ENCODE measurements around the gene SRGAP1. TPM values are rescaled to one million over a fixed set of nuclear protein-coding genes. Genes with fewer than 3 reads are reported as not detected.

Gene SRGAP1
- total and polyA plus RNA-seq, 9 of the 15 experiments (the other 6 are each of a cell fraction or from before 2014, with no cell fraction given): 0.01 to 0.13 (median 0.04) TPM; not detected in 3

DNA sequence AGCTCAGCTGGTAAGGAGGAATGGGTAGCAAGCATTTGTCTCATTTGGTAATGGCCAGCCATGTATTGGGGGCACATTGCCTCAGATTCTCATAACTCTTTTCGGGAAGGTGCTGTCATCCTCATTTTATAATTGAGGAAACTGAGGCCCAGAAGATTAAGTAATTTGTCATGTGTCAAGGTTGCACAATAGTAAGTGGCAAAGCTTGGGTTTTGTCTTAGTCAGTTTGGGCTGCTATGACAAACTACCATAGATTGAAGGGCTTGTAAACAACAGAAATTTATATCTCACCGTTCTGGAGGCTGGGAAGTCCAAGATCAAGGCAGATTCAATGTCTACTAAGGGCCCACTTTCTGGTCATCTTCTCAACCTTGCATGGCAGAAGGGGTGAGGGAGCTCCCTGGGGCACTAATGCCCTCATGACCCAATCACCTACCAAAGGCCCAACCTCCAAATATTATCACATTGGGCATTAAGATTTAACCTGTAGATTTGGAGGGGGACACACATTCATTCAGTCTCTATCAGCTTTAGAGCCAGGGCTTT, 99.6 kb downstream of the SRGAP1 start:
- H3K9me1 ChIP-seq (ENCODE audit: control insufficient read depth, insufficient read depth, low read length): no peaks in the 10 kb centered on the region
- no peaks in the 10 kb centered on the region for H4K20me1 ChIP-seq (replicated peaks; ENCODE audit: control insufficient read depth, insufficient read depth, low read length)
- H3K9ac ChIP-seq (ENCODE audit: insufficient read depth in 1 of 2, low read depth in 2 of 2, low read length in 2 of 2): no peak overlapping the region
- BruUV-seq (replicated peaks): no TSS peak
- FAIRE-seq (no peak), DNase-seq (ENCODE audit: extremely low read depth in 1 of 4, low spot score in 3 of 4) (no peak), ATAC-seq (no peak)
- no peaks in the 10 kb centered on the region for H3K4me1 ChIP-seq (replicated peaks in 1 of 2; ENCODE audit: control insufficient read depth in 2 of 2, insufficient read depth in 2 of 2, low read length in 2 of 2)
- CTCF ChIA-PET (ENCODE audit: low intra/inter-chr PET ratio): no interaction called here
- POLR2A ChIA-PET: interaction anchor here (0.6 kb wide), 1 partner anchor 30 kb away, joined by 4 read pairs; no protein-coding TSS in a partner anchor
- intact Hi-C loops (cut with micrococcal nuclease) (no loop called here), in situ Hi-C loops (cut with MboI) (no loop called here)
- no peak overlapping the region for H3K4me3 ChIP-seq
- H2AFZ ChIP-seq (ENCODE audit: low read depth, low read length): no peak overlapping the region
- H3K27me3 ChIP-seq (ENCODE audit: control insufficient read depth in 2 of 2, insufficient read depth in 2 of 2, low read length in 2 of 2): no peaks in the 10 kb centered on the region
- 0% methylated on average over 2 of the region's 2 CpGs for WGBS (ENCODE audit: insufficient coverage, low coverage, missing lambda C conversion rate)
- H3K27ac ChIP-seq (ENCODE audit: extremely low read depth, low read depth, low read length): no peak overlapping the region
- H3K9me3 ChIP-seq (replicated peaks; ENCODE audit: control insufficient read depth, insufficient read depth, low read depth, low read length): no peaks in the 10 kb centered on the region
- H3K79me2 ChIP-seq (ENCODE audit: control insufficient read depth, insufficient read depth, low read length): no peaks in the 10 kb centered on the region
- H3K36me3 ChIP-seq (ENCODE audit: control insufficient read depth, insufficient read depth, low read length): no peaks in the 10 kb centered on the region
- H3K4me2 ChIP-seq (ENCODE audit: insufficient read depth, low read length): no peak overlapping the region
- no peak for TF ChIP-seq SMARCB1 (IDR thresholded peaks at IDR 0.05; ENCODE audit: insufficient read length, low read depth)
- no peak for TF ChIP-seq EZH2 (IDR thresholded peaks at IDR 0.05; ENCODE audit: borderline replicate concordance, low read depth, low read length)
- TF ChIP-seq, protein P1, sequence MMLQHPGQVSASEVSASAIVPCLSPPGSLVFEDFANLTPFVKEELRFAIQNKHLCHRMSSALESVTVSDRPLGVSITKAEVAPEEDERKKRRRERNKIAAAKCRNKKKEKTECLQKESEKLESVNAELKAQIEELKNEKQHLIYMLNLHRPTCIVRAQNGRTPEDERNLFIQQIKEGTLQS (IDR thresholded peaks at IDR 0.05): no peak
- TF ChIP-seq, protein P1 (CRISPR knock-in tag; conservative IDR thresholded peaks at IDR 0.05): no peak
- TF ChIP-seq, protein P2, sequence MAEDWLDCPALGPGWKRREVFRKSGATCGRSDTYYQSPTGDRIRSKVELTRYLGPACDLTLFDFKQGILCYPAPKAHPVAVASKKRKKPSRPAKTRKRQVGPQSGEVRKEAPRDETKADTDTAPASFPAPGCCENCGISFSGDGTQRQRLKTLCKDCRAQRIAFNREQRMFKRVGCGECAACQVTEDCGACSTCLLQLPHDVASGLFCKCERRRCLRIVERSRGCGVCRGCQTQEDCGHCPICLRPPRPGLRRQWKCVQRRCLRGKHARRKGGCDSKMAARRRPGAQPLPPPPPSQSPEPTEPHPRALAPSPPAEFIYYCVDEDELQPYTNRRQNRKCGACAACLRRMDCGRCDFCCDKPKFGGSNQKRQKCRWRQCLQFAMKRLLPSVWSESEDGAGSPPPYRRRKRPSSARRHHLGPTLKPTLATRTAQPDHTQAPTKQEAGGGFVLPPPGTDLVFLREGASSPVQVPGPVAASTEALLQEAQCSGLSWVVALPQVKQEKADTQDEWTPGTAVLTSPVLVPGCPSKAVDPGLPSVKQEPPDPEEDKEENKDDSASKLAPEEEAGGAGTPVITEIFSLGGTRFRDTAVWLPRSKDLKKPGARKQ (CRISPR knock-in tag; IDR thresholded peaks at IDR 0.05): no peak
- TF ChIP-seq, protein P3, sequence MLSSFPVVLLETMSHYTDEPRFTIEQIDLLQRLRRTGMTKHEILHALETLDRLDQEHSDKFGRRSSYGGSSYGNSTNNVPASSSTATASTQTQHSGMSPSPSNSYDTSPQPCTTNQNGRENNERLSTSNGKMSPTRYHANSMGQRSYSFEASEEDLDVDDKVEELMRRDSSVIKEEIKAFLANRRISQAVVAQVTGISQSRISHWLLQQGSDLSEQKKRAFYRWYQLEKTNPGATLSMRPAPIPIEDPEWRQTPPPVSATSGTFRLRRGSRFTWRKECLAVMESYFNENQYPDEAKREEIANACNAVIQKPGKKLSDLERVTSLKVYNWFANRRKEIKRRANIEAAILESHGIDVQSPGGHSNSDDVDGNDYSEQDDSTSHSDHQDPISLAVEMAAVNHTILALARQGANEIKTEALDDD (IDR thresholded peaks at IDR 0.05): no peak
- no peak for TF ChIP-seq GABPB2 (CRISPR knock-in tag; conservative IDR thresholded peaks at IDR 0.05)
- TF ChIP-seq NCOA2 (IDR thresholded peaks at IDR 0.05; ENCODE audit: partially characterized antibody in 2 of 2): no peak
- TF ChIP-seq CEBPB (tag; IDR thresholded peaks at IDR 0.05): peak; percentile 33; the same call in 1 of the 2 replicates
- TF ChIP-seq ARID2 (IDR thresholded peaks at IDR 0.05): no peak

Measured in K562 (cell line).